Mononuclear cell (primary cell): ENCODE results near the gene IGF2R. TPM values are rescaled to one million over a fixed set of nuclear protein-coding genes. Genes with fewer than 3 reads are reported as not detected.

Experiments
- H3K27me3 ChIP-seq: 2 replicates; pipeline ENCODE4 v1.6.0; 2011; ENCODE audit warnings: low read length, control low read depth; ENCODE audit not compliant: insufficient read depth
- H3K4me1 ChIP-seq: 2 replicates; pipeline ENCODE4 v1.5.1; 2011; ENCODE audit warnings: mild to moderate bottlenecking, low read length, control low read depth; ENCODE audit not compliant: insufficient read depth
- H3K4me3 ChIP-seq: 2 replicates; pipeline ENCODE4 v1.5.1; 2011; ENCODE audit warnings: mild to moderate bottlenecking, low read length, moderate library complexity
- H3K9me3 ChIP-seq: 2 replicates; pipeline ENCODE4 v1.5.1; 2011; ENCODE audit warnings: low read depth, mild to moderate bottlenecking, control low read depth, low read length
- total RNA-seq: library from RNA; depleted of rRNA; stranded (reverse); fragments of >200 nt; gene quantifications from one replicate; pipeline ENCODE4 v1.2.3, GENCODE V29; 2012

The IGF2R gene
- total RNA-seq, 1 donor: 49.3 TPM

- Histone ChIP-seq H3K4me1 (peaks cover 86% of the 10 kb centered on the region), H3K4me3 (no peak overlapping the region), H3K9me3 (no peaks in the 10 kb centered on the region), H3K27me3 (no peaks in the 10 kb centered on the region)
These were observed 8.5 kb downstream of the IGF2R start for GRCh38 chr6:159977255-159977903.

GRCh38 chr6:159977904-159978268 is 9.0 kb downstream of the IGF2R start:
- Histone ChIP-seq H3K4me3 (no peak overlapping the region), H3K4me1 (peaks cover 86% of the 10 kb centered on the region), H3K9me3 (no peaks in the 10 kb centered on the region), H3K27me3 (no peaks in the 10 kb centered on the region)

DNA sequence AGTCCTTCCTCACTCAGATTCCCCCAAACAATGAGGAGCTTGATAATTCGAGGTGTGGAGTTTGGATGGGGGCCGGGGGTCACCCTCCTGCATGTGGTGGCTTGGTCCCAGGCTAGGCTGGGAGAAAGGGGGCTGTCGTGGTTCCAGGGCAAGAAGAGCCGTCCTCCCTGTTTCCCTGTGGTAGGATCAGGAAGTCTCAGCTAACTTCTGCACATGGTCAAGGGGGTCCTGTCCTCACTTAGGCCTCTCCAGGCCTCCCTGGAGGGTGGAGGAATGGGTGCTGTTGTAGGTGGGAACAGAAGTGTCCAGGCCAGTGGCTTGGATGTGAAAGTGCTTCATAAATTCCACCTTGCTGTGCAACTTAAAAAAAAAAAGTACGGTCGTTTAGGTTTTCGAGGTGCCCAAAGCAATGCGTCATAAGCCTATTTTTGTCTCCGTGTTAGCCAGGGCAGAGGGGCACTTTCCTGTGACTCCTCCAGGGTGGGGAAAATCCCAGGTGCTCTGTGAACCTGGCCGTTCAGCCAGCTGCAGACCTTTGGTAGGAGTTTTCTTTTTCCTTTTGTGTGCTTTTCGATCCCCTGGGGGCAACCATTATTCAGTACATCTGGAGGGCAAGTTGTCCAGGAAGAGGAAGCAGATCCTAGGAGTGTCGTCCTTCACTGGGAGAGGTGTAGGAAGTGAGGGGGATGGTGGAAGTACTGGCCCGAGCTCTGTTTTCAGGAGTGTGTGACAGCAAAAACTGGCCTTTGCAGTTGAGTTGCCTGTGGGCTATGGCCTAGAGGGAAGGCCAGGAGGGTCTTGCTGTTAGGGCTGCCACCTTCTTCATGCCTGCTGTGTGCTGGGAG is 9.6 kb downstream of the IGF2R start:
- H3K4me3 ChIP-seq: no peak overlapping the region
- H3K27me3 ChIP-seq: no peaks in the 10 kb centered on the region
- no peaks in the 10 kb centered on the region for H3K9me3 ChIP-seq
- H3K4me1 ChIP-seq: peaks cover 86% of the 10 kb centered on the region

DNA sequence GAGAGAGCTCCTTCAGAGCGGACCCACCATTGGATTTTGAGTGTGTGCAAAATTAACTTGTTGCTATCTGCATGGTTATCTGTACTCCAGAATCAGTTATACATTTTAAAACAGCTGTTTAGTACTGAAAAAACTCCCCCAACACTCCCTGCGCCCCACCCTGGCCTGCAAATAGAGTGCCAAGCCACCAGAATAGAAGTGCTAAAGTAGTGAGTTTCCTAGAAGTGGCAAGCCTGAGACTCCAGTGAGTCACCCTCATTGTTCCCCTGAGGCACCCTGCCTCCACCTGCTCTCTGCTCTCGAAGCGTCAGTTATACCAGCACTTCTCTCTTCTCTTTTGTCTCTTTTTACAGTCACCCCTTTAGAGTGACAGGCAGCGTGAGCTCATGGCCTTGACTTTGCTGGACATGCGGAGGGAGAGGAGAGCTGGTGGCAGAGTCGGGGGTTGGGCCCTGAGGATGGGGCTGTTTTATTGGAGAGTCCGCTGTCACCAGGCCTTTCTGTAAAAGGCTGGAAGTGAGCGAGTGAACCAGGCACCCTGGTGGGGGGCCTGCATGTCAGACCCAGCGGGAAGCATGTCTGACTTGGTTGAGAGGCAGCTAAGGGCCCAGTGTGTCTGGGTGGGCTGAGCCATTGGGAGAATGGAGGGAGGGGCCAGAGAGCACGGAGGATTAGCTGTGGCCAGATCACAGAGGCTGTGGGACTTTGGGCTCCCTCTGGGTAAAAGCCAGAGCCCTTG is 10.4 kb downstream of the IGF2R start:
- Histone ChIP-seq H3K27me3 (no peaks in the 10 kb centered on the region), H3K9me3 (no peaks in the 10 kb centered on the region), H3K4me1 (peaks cover 86% of the 10 kb centered on the region), H3K4me3 (no peak overlapping the region)

GRCh38 chr6:159980474-159980873 is 11.6 kb downstream of the IGF2R start:
- Histone ChIP-seq H3K4me1 (peaks cover 88% of the 10 kb centered on the region), H3K4me3 (no peak overlapping the region), H3K9me3 (no peaks in the 10 kb centered on the region)

DNA sequence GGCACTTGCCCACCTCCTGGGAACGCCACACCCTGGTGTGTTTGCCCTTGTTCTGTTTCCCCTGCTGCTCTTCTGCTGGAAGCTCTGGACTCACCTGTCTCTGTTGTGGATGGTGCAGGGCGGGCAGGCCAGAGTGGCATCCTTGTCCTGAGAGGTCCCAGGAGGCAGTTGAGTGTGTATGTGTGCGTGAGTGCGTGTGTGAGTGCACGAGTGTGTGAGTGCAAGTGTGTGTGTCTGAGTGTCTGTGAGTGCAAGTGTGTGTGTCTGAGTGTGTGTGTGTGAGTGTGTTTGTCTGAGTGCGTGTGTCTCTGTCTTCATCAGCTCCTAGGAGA is 12.2 kb downstream of the IGF2R start:
- no peak overlapping the region for H3K4me3 ChIP-seq
- no peaks in the 10 kb centered on the region for H3K27me3 ChIP-seq
- no peaks in the 10 kb centered on the region for H3K9me3 ChIP-seq
- H3K4me1 ChIP-seq: peaks cover 93% of the 10 kb centered on the region

More at GRCh38 chr6:159980474-159980873, 11.6 kb downstream of the IGF2R start:
- H3K27me3 ChIP-seq: no peaks in the 10 kb centered on the region

GRCh38 chr6:159981403-159982245 is 12.7 kb downstream of the IGF2R start:
- H3K4me3 ChIP-seq: peak overlapping the region; percentile 15
- no peaks in the 10 kb centered on the region for H3K9me3 ChIP-seq
- no peaks in the 10 kb centered on the region for H3K27me3 ChIP-seq
- H3K4me1 ChIP-seq: peaks cover 96% of the 10 kb centered on the region

GRCh38 chr6:159982731-159983506 is 14.0 kb downstream of the IGF2R start:
- Histone ChIP-seq H3K4me1 (peaks cover 89% of the 10 kb centered on the region), H3K9me3 (no peaks in the 10 kb centered on the region), H3K27me3 (no peaks in the 10 kb centered on the region), H3K4me3 (no peak overlapping the region)

- Histone ChIP-seq H3K27me3 (no peaks in the 10 kb centered on the region), H3K9me3 (no peaks in the 10 kb centered on the region), H3K4me3 (no peak overlapping the region), H3K4me1 (peaks cover 88% of the 10 kb centered on the region)
These were observed 14.8 kb downstream of the IGF2R start for GRCh38 chr6:159983641-159984080.

DNA sequence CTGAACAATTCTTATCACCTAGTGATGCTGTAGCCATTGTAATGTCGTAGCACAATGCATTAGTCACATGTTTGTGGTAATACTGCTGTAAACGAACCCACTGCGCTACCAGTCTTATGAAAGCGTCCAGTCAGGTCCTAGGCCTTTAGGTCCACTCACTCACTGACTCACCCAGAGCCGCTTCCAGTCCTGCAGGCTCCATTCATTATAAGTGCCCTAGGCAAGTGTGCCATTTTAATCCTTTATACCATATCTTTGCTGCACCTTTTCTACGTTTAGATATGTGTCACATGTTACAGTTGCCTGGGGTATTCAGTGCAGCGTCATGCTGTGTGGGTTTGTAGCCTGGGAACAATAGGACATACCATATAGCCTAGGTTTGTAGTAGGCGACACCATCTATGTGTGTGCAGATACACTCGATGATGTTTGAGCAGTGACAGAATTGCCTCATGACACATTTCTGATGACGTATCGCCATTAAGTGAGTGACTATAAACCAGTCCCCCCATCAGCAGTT is 15.4 kb downstream of the IGF2R start:
- Histone ChIP-seq H3K9me3 (no peaks in the 10 kb centered on the region), H3K27me3 (no peaks in the 10 kb centered on the region), H3K4me1 (peaks cover 88% of the 10 kb centered on the region), H3K4me3 (no peak overlapping the region)

DNA sequence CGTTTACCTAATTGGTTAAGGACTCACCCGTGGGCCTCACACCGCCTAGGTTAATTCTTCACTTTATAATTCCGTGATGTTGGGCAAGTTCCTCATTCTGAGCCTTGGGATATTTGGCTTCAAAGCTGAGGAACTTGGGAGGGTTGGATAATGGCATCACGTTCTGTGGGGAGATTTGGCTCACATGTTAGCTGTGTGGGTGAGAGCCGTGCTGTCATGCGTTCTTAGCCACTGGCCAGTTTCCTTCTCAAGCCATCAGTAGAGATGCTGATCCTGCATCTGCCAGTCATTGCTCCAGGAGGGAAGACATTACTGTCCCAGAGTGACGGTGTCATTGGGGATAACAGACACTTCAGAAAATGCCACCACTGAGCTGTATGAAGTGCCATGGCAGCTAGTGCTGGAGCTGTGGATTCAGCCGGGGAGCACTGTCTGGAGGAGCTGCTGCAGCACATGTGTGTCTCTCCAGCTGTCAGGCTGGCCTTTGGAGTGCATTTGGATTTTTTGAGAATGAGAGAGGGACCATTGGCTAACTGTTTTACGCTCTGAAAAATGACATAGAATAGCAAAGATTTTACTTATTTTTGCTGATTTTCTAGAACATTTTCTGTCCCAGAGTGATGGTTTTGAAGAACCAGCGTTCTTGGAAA is 16.5 kb downstream of the IGF2R start:
- no peaks in the 10 kb centered on the region for H3K27me3 ChIP-seq
- H3K9me3 ChIP-seq: no peaks in the 10 kb centered on the region
- peaks cover 90% of the 10 kb centered on the region for H3K4me1 ChIP-seq
- H3K4me3 ChIP-seq: no peak overlapping the region

GRCh38 chr6:159988983-159989454 is 20.1 kb downstream of the IGF2R start:
- H3K27me3 ChIP-seq: no peaks in the 10 kb centered on the region
- H3K4me3 ChIP-seq: no peak overlapping the region
- peaks cover 67% of the 10 kb centered on the region for H3K4me1 ChIP-seq
- H3K9me3 ChIP-seq: no peaks in the 10 kb centered on the region
